ENCODE data around the gene SCN11A.
"Not testable (repeated sequence)": the region's sequence is repeated elsewhere in the genome, so short reads cannot be mapped to it uniquely, and the experiment has no call there.

Gene SCN11A

GRCh38 chr3:39064646-39065045 lies 12.9 kb upstream of the SCN11A start:
- no peak for DNase-seq

GRCh38 chr3:39063143-39063542 lies 11.4 kb upstream of the SCN11A start:
- no peak for DNase-seq

GRCh38 chr3:39062180-39062579 lies 10.4 kb upstream of the SCN11A start:
- no peak for DNase-seq

GRCh38 chr3:39061228-39061627 lies 9.5 kb upstream of the SCN11A start:
- DNase-seq, result not testable (repeated sequence)

GRCh38 chr3:39056151-39056550 lies 4.4 kb upstream of the SCN11A start:
- no peak for DNase-seq

GRCh38 chr3:39053696-39054095 lies 2.0 kb upstream of the SCN11A start:
- DNase-seq, result no peak

- DNase-seq, result no peak
Observed at GRCh38 chr3:39052583-39052982, 839 bp upstream of the SCN11A start.

- no peak for DNase-seq
Observed at GRCh38 chr3:39050029-39050428, 1.7 kb downstream of the SCN11A start.

GRCh38 chr3:39038165-39038564 lies 13.6 kb downstream of the SCN11A start:
- DNase-seq, result no peak

- no peak for DNase-seq
Observed at GRCh38 chr3:39029556-39029955, 22.2 kb downstream of the SCN11A start.

- DNase-seq, result no peak
Observed at GRCh38 chr3:39028546-39028945, 23.2 kb downstream of the SCN11A start.

GRCh38 chr3:39025222-39025970 lies 26.3 kb downstream of the SCN11A start:
- no peak for DNase-seq

GRCh38 chr3:39024497-39024896 lies 27.2 kb downstream of the SCN11A start:
- no peak for DNase-seq

GRCh38 chr3:39022286-39022630 lies 29.5 kb downstream of the SCN11A start:
- no peak for DNase-seq

- DNase-seq, result no peak
Observed at GRCh38 chr3:39021465-39022285, 30.1 kb downstream of the SCN11A start.

GRCh38 chr3:39021029-39021428 lies 30.7 kb downstream of the SCN11A start:
- DNase-seq, result no peak

- DNase-seq, result no peak
Observed at GRCh38 chr3:39019299-39019698, 32.4 kb downstream of the SCN11A start.

- DNase-seq, result no peak
Observed at GRCh38 chr3:39015418-39015817, 36.3 kb downstream of the SCN11A start.

- DNase-seq, result no peak
Observed at GRCh38 chr3:39013921-39014509, 37.7 kb downstream of the SCN11A start.

GRCh38 chr3:39013289-39013688 lies 38.5 kb downstream of the SCN11A start:
- no peak for DNase-seq

- no peak for DNase-seq
Observed at GRCh38 chr3:39011191-39011736, 40.5 kb downstream of the SCN11A start.

GRCh38 chr3:39005295-39005694 lies 46.4 kb downstream of the SCN11A start:
- no peak for DNase-seq
